ENCODE results near the gene AGL.

AGL gene

DNA sequence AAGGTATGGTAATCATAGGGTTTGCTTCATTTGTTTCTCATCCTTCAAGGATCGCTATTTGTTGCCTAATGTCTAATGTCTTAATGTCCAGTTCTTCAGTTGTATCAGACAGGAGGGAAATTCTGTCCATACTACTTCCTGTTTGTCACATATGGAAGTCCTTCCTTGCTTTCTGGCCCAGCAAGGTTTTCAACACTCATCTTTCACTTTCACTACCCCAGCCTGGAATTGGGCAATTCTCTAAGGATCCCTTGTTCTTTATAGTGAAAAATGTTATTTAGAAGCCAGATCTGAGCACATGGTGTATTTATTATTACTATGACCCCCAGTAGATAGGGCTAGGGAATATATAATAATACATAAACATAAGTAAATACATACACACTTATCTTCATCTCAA, 69.1 kb downstream of the AGL start:
- TF ChIP-seq EZH2phosphoT487 (IDR thresholded peaks at IDR 0.05; ENCODE audit: borderline replicate concordance, low read length) = no peak
- TF ChIP-seq, protein P1, sequence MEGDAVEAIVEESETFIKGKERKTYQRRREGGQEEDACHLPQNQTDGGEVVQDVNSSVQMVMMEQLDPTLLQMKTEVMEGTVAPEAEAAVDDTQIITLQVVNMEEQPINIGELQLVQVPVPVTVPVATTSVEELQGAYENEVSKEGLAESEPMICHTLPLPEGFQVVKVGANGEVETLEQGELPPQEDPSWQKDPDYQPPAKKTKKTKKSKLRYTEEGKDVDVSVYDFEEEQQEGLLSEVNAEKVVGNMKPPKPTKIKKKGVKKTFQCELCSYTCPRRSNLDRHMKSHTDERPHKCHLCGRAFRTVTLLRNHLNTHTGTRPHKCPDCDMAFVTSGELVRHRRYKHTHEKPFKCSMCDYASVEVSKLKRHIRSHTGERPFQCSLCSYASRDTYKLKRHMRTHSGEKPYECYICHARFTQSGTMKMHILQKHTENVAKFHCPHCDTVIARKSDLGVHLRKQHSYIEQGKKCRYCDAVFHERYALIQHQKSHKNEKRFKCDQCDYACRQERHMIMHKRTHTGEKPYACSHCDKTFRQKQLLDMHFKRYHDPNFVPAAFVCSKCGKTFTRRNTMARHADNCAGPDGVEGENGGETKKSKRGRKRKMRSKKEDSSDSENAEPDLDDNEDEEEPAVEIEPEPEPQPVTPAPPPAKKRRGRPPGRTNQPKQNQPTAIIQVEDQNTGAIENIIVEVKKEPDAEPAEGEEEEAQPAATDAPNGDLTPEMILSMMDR (IDR thresholded peaks at IDR 0.05; ENCODE audit: low read depth, low read length, poor library complexity, severe bottlenecking) = no peak
- Histone ChIP-seq H3F3A (ENCODE audit: control insufficient read depth, insufficient read depth) (no peaks in the 10 kb centered on the region), H3K36me3 (ENCODE audit: control insufficient read depth, low read length) (peaks cover 28% of the 10 kb centered on the region), H3K27ac (ENCODE audit: low read depth, low read length) (no peak overlapping the region), H3K4me1 (ENCODE audit: control insufficient read depth, low read length) (no peaks in the 10 kb centered on the region), H3K9me3 (ENCODE audit: control insufficient read depth, insufficient read depth, low read length) (no peaks in the 10 kb centered on the region), H3K79me2 (ENCODE audit: control insufficient read depth, low read length) (no peaks in the 10 kb centered on the region), H3K9me2 (replicated peaks; ENCODE audit: control insufficient read depth, low read length) (no peaks in the 10 kb centered on the region), H4K20me1 (ENCODE audit: control insufficient read depth, insufficient read depth, low read depth, low read length) (no peaks in the 10 kb centered on the region), H3K4me2 (ENCODE audit: low read length) (no peak overlapping the region), H3K4me3 (ENCODE audit: low read length) (no peak overlapping the region), H3K27me3 (ENCODE audit: control insufficient read depth, low read length) (no peaks in the 10 kb centered on the region)

DNA sequence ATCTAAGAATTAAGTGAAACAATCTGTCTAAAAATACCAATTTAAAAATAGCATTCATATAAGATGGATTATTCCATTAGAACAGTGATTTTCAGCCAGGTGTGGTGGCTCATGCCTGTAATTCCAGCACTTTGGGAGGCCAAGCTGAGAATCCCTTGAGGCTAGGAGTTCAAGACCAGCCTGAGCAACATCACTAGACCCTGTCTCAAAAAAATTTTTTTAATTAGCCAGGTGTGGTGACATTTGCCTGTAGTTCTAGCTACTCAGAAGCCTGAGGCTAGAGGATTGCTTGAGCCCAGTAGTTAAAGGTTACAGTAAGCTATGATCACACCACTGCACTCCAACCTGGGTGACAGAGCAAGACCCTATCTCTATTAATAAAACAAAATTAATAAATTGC, 84.6 kb downstream of the AGL start:
- H3K4me2 ChIP-seq (ENCODE audit: low read length) = no peak overlapping the region
- no peaks in the 10 kb centered on the region for H3K27me3 ChIP-seq (ENCODE audit: control insufficient read depth, low read length)

GRCh38 chr1:99935534-99935933, 85.4 kb downstream of the AGL start:
- Histone ChIP-seq H3K9me2 (replicated peaks; ENCODE audit: control insufficient read depth, low read length) (no peaks in the 10 kb centered on the region), H3K9me3 (ENCODE audit: control insufficient read depth, insufficient read depth, low read length) (peaks cover 7% of the 10 kb centered on the region; the same call in 1 of the 2 replicates), H3K27me3 (ENCODE audit: control insufficient read depth, low read length) (no peaks in the 10 kb centered on the region), H4K20me1 (ENCODE audit: control insufficient read depth, insufficient read depth, low read depth, low read length) (no peaks in the 10 kb centered on the region), H3K4me1 (ENCODE audit: control insufficient read depth, low read length) (no peaks in the 10 kb centered on the region), H3K4me3 (ENCODE audit: low read length) (no peak overlapping the region), H3K4me2 (ENCODE audit: low read length) (no peak overlapping the region), H3K79me2 (ENCODE audit: control insufficient read depth, low read length) (no peaks in the 10 kb centered on the region), H3K36me3 (ENCODE audit: control insufficient read depth, low read length) (no peaks in the 10 kb centered on the region), H3F3A (ENCODE audit: control insufficient read depth, insufficient read depth) (no peaks in the 10 kb centered on the region), H3K27ac (ENCODE audit: low read depth, low read length) (no peak overlapping the region)
- TF ChIP-seq EZH2phosphoT487 (IDR thresholded peaks at IDR 0.05; ENCODE audit: borderline replicate concordance, low read length) = no peak
- TF ChIP-seq, protein P1 (IDR thresholded peaks at IDR 0.05; ENCODE audit: low read depth, low read length, poor library complexity, severe bottlenecking) = no peak

More for the DNA sequence above, 84.6 kb downstream of the AGL start:
- no peak overlapping the region for H3K27ac ChIP-seq (ENCODE audit: low read depth, low read length)
- H3K4me1 ChIP-seq (ENCODE audit: control insufficient read depth, low read length) = no peaks in the 10 kb centered on the region
- no peaks in the 10 kb centered on the region for H3F3A ChIP-seq (ENCODE audit: control insufficient read depth, insufficient read depth)
- peaks cover 7% of the 10 kb centered on the region; the same call in 1 of the 2 replicates for H3K9me3 ChIP-seq (ENCODE audit: control insufficient read depth, insufficient read depth, low read length)
- TF ChIP-seq, protein P1 (IDR thresholded peaks at IDR 0.05; ENCODE audit: low read depth, low read length, poor library complexity, severe bottlenecking) = no peak
- no peak for TF ChIP-seq EZH2phosphoT487 (IDR thresholded peaks at IDR 0.05; ENCODE audit: borderline replicate concordance, low read length)
- no peaks in the 10 kb centered on the region for H3K79me2 ChIP-seq (ENCODE audit: control insufficient read depth, low read length)
- no peaks in the 10 kb centered on the region for H3K9me2 ChIP-seq (replicated peaks; ENCODE audit: control insufficient read depth, low read length)
- no peaks in the 10 kb centered on the region for H4K20me1 ChIP-seq (ENCODE audit: control insufficient read depth, insufficient read depth, low read depth, low read length)
- no peaks in the 10 kb centered on the region for H3K36me3 ChIP-seq (ENCODE audit: control insufficient read depth, low read length)
- no peak overlapping the region for H3K4me3 ChIP-seq (ENCODE audit: low read length)
